Iris pigment epithelial cell (primary cell): ENCODE measurements around the gene ZNF775.

Experiments
- DNase-seq: peaks from one replicate; pipeline ENCODE4 v3.0.0-alpha.2; 2011; ENCODE audit warnings: low read depth

The ZNF775 gene

DNA sequence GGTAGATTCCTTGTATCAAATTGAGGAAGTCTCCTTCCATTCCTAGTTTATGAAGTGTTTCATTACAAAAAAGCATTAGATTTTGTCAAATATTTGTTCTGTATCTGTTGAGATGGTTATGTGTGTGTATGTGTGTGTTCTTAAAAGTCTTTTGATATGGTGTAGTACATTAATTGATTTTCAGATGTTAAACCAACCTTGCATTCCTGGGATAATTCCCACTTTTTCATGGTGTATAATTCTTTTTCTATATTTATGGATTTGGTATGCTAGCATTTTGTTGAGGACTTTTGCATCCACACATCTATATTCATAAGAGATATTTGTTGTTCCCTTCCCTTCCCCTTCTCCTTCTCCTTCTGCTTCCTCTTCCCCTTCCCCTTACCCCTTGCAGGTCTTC is 62.4 kb downstream of the ZNF775 start:
- DNase-seq, result no peak

DNA sequence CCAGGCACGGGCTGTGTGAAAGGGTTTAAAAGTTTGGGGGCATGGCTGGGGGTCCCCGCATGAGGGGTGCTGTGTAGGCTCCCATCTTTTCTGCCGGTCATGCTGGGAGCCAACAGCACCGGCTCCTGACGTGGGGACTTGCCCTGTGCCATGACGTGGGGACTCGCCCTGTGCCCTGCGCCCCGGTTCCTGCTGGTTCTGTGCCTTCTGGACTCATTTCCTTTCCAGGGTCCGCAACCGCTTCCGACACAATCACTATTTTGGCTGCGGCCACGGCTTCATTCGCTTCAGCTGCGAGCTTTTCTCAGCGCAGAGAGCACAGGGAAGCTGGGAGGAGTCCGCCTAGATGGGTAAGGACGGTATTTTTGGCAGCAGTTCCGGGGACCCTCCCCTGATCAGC is 63.7 kb downstream of the ZNF775 start:
- no peak for DNase-seq

DNA sequence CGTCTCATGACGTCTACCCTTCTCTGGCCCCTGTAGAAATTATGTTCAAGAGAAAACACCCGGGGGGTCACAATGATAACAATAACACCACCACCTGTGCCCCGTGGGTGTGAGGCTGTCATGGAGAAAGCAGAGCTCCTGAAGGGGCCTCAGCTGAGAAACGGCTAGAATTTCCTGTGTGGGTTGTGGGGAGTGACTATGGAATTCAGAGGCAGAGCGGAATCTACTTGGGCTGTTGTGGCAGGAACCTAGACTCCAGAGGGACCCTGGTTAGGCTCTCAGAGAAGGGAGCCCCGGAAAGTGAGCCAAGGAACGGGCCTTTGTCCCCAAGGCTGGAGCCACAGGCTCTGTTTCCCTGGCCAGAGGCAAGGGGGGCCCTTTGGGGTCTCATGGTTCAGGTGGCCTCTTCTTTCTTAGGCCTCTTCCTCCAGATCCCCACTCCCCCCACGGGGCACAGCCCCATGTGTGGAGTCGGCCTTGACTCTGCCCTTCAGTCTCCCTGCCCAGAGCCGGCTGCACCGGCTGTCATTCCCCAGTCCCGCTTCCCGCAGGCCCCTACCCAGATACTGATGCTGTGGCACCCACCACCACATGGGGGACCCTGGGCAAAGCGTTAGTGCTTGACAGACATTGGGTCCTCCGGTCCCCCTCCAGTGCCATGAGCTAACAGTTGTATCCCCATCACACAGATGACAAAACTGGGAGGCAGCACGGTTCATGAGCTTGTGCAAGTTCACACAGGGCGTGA is 64.8 kb downstream of the ZNF775 start:
- DNase-seq, result no peak

DNA sequence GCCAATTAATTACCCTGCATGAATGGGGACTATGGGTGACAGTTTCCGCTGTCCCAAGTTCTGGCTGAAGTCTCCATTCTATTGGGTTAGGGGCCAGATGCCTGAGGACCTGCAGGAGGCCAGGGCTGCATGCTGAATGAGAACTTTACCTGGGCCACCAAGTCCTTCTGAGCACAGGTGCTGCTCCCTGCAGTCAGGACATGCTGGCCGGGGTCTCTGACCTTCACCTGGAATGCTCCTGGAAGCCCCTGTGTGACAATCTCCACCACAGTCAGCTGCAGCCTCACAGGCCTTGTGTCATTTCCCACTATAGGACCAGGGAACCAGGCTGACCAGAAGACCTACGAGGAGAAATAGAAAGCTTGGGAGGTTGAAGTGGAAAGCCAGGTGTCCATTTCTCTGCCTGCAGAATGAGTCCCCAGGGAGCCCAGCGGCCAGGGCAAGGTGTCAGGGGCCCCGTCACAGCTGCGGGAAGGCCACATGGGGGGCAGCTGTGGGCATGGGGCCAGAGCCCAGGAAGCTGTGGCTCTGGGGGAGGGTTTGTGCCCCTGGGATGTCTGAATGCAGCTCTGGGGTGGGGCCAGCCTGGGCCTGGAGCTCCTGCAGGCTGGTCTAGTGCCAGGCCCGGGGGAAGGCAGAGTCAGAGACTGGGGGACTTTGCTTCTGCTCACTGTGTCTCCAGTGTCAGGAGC is 65.7 kb downstream of the ZNF775 start:
- no peak for DNase-seq

DNA sequence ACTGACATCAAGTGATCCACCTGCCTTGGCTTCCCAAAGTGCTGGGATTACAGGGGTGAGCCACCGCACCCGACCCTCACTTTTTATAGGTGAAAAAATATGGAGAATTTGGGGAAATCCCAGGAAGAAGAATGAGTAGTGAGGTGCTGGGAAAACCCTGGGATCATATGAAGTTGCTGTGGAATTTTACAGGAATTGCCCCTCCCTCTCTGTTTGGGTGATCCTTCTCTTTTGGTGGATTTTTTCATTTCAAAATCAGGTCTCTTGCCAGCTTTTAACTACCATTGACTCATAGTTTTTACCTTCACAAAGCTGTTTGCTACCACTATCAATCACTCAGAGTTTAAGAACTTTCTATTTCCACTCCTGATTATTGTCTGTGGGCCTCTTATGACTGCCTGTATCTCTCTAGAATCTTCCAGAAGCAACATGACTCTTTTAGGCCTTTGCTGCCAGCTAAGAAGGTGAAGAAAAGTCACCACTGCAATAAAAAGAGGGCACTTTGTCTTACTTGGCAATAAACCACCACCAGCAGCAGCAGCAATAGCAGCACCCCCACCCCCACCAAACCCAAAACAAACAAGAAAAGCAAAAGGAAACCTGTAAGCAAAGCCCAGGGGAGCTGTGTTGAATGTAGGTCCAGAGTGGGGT is 67.3 kb downstream of the ZNF775 start:
- DNase-seq, result no peak
